Neural progenitor cell (in vitro differentiated cells): Measurements from ENCODE around the gene FRS3. TPM values are rescaled to one million over a fixed set of nuclear protein-coding genes. Genes with fewer than 3 reads are reported as not detected.

ENCODE experiments used
- DNase-seq: peaks from one replicate; pipeline ENCODE4 v3.0.0-alpha.2; 2016; ENCODE audit warnings: low spot score
- H2AFZ ChIP-seq: fragments of 200-600 bp; sonication (generic); replicated peaks from 2 replicates; pipeline ENCODE4 v1.6.1; 2016; ENCODE audit warnings: antibody characterized with exemption
- H3F3A ChIP-seq: fragments of 200-600 bp; sonication (generic); 2 replicates; pipeline ENCODE4 v1.6.1; 2016; ENCODE audit warnings: antibody characterized with exemption, low read depth
- H3K27ac ChIP-seq: fragments of 200-600 bp; sonication (generic); 2 replicates; pipeline ENCODE4 v1.5.1; 2016; ENCODE audit warnings: mild to moderate bottlenecking
- H3K27me3 ChIP-seq: fragments of 200-600 bp; sonication (generic); 2 replicates; pipeline ENCODE4 v1.6.1; 2016; ENCODE audit warnings: mild to moderate bottlenecking, moderate library complexity
- H3K36me3 ChIP-seq: fragments of 200-600 bp; sonication (generic); 2 replicates; pipeline ENCODE4 v1.5.1; 2016
- H3K4me1 ChIP-seq: fragments of 200-600 bp; sonication (generic); 2 replicates; pipeline ENCODE4 v1.6.1; 2016; ENCODE audit warnings: mixed run types
- H3K4me2 ChIP-seq: fragments of 200-600 bp; sonication (generic); 2 replicates; pipeline ENCODE4 v1.6.1; 2016
- H3K4me3 ChIP-seq: fragments of 200-600 bp; sonication (generic); 2 replicates; pipeline ENCODE4 v1.5.1; 2016
- H3K79me2 ChIP-seq: fragments of 200-600 bp; sonication (generic); 2 replicates; pipeline ENCODE4 v1.6.1; 2016; ENCODE audit warnings: low read depth
- H3K9ac ChIP-seq: fragments of 200-600 bp; sonication (generic); 2 replicates; pipeline ENCODE4 v1.6.1; 2016
- H3K9me3 ChIP-seq: fragments of 200-600 bp; sonication (generic); 2 replicates; pipeline ENCODE4 v1.5.1; 2016; ENCODE audit warnings: low read depth
- H4K20me1 ChIP-seq: fragments of 200-600 bp; sonication (generic); 2 replicates; pipeline ENCODE4 v1.6.1; 2016; ENCODE audit warnings: low read depth
- H3K27ac Mint-ChIP-seq: 3 replicates; pipeline ENCODE4 v1.8.0; 2021; ENCODE audit warnings: mixed read lengths
- H3K27me3 Mint-ChIP-seq: 2 replicates; pipeline ENCODE4 v1.8.0; 2022; ENCODE audit warnings: low read depth, mild to moderate bottlenecking, inconsistent platforms, moderate library complexity, mixed read lengths; ENCODE audit not compliant: insufficient read depth
- H3K36me3 Mint-ChIP-seq: 3 replicates; pipeline ENCODE4 v1.8.0; 2021; ENCODE audit warnings: mixed read lengths
- H3K4me1 Mint-ChIP-seq: 3 replicates; pipeline ENCODE4 v1.8.0; 2021; ENCODE audit warnings: mixed read lengths
- H3K4me3 Mint-ChIP-seq: 3 replicates; pipeline ENCODE4 v1.8.0; 2021; ENCODE audit warnings: mild to moderate bottlenecking, moderate library complexity, mixed read lengths
- H3K9me3 Mint-ChIP-seq: 3 replicates; pipeline ENCODE4 v1.8.0; 2020; ENCODE audit warnings: mixed read lengths
- EZH2 ChIP-seq: fragments of 200-600 bp; sonication (generic); IDR thresholded peaks from 2 replicates; pipeline ENCODE4 v1.6.1; 2017; ENCODE audit warnings: antibody characterized with exemption, mild to moderate bottlenecking, moderate library complexity
- EZH2phosphoT487 ChIP-seq: fragments of 200-600 bp; sonication (generic); IDR thresholded peaks from 2 replicates; pipeline ENCODE4 v1.6.1; 2017; ENCODE audit warnings: antibody characterized with exemption
- small RNA-seq: library from RNA; depleted of rRNA; stranded (forward); fragments of <200 nt; gene quantifications from one replicate; pipeline ENCODE3, GENCODE V24; 2015
- total RNA-seq: library from RNA; depleted of rRNA; stranded (reverse); fragments of >200 nt; gene quantifications from 2 replicates; pipeline ENCODE4 v1.2.3, GENCODE V29; 2015; ENCODE audit warnings: low replicate concordance
- TF ChIP-seq, protein P1 (sequence below): fragments of 200-600 bp; sonication (generic); IDR thresholded peaks from 2 replicates; pipeline ENCODE4 v1.5.1; 2017; ENCODE audit warnings: antibody characterized with exemption, mild to moderate bottlenecking

Gene FRS3
- total RNA-seq, 1 donor from 2014 or later = 1.9 TPM

DNA sequence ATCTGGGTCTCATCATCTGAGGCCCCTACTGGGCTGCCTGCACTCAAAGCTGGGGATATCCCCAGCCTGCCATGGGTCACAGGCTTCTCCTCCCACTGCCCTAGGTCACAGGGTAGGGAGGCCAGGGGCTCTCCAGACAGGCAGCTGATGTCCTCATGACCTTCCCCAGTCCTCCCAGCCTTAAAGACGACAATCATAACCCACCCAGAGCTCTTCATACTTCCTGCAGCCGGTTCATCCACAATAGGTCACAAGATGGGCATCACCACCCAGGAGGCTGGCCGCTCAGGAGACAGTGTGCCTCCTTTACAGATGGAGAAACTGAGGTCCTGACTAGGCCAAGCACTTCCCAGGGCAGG, 59.5 kb downstream of the FRS3 start:
- Histone ChIP-seq H3K9ac (no peak overlapping the region), H3K4me3 (no peak overlapping the region), H4K20me1 (no peaks in the 10 kb centered on the region), H2AFZ (no peak overlapping the region), H3K4me1 (no peaks in the 10 kb centered on the region), H3K79me2 (no peaks in the 10 kb centered on the region), H3K4me2 (no peak overlapping the region), H3K9me3 (no peaks in the 10 kb centered on the region), H3F3A (no peaks in the 10 kb centered on the region), H3K27ac (no peak overlapping the region), H3K36me3 (no peaks in the 10 kb centered on the region), H3K27me3 (no peaks in the 10 kb centered on the region)
- no peak overlapping the region for H3K4me3 Mint-ChIP-seq
- peaks cover 6% of the 10 kb centered on the region for H3K27me3 Mint-ChIP-seq
- H3K4me1 Mint-ChIP-seq = peaks cover 5% of the 10 kb centered on the region
- H3K9me3 Mint-ChIP-seq = no peaks in the 10 kb centered on the region
- TF ChIP-seq, protein P1, sequence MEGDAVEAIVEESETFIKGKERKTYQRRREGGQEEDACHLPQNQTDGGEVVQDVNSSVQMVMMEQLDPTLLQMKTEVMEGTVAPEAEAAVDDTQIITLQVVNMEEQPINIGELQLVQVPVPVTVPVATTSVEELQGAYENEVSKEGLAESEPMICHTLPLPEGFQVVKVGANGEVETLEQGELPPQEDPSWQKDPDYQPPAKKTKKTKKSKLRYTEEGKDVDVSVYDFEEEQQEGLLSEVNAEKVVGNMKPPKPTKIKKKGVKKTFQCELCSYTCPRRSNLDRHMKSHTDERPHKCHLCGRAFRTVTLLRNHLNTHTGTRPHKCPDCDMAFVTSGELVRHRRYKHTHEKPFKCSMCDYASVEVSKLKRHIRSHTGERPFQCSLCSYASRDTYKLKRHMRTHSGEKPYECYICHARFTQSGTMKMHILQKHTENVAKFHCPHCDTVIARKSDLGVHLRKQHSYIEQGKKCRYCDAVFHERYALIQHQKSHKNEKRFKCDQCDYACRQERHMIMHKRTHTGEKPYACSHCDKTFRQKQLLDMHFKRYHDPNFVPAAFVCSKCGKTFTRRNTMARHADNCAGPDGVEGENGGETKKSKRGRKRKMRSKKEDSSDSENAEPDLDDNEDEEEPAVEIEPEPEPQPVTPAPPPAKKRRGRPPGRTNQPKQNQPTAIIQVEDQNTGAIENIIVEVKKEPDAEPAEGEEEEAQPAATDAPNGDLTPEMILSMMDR = no peak
- TF ChIP-seq EZH2phosphoT487 (no peak), EZH2 (no peak)
- no peak for DNase-seq
- no peak overlapping the region for H3K27ac Mint-ChIP-seq
- H3K36me3 Mint-ChIP-seq = no peaks in the 10 kb centered on the region

Small RNAs within 50 kb of the gene (small RNA-seq; reads per million reads assigned to genes)
- not detected for gene AL365205.2
- gene AL365205.3 = not detected

Other genes with a start within 250 kb of the FRS3 start
- gene FOXP4, start 233.5 kb downstream of the FRS3 start, total RNA-seq = 2.7 and 6.9 TPM in 2 replicates
- gene MDFI, start 141.4 kb downstream of the FRS3 start, total RNA-seq = 29.5 and 87.4 TPM in 2 replicates
- gene TFEB, start 44.3 kb downstream of the FRS3 start, total RNA-seq = 0.13 and 0.46 TPM in 2 replicates
- gene PGC, start 32.5 kb downstream of the FRS3 start, total RNA-seq = not detected in 2 replicates
- 1.1 TPM in 1 of 2 replicates, not detected in the other for gene PRICKLE4, start 882 bp upstream of the FRS3 start, total RNA-seq
- 177 and 182 TPM in 2 replicates for gene TOMM6, start 7.8 kb upstream of the FRS3 start, total RNA-seq
- 25.0 and 30.7 TPM in 2 replicates for gene USP49, start 115.5 kb upstream of the FRS3 start, total RNA-seq
- gene MED20, start 141.2 kb upstream of the FRS3 start, total RNA-seq = 29.4 and 31.4 TPM in 2 replicates
- 11.5 and 31.7 TPM in 2 replicates for gene BYSL, start 141.6 kb upstream of the FRS3 start, total RNA-seq
- gene CCND3, start 161.9 kb upstream of the FRS3 start, total RNA-seq = 7.6 and 16.2 TPM in 2 replicates